HG03442 (cell line): Measurements from ENCODE around the gene FAM89A.
"Not testable (repeated sequence)": the region's sequence is repeated elsewhere in the genome, so short reads cannot be mapped to it uniquely, and the experiment has no call there.

ENCODE experiments used
- ATAC-seq: cut with Tn5 transposase; IDR thresholded peaks from one replicate; pipeline ENCODE4 v1.9.1; 2021; ENCODE audit warnings: mild to moderate bottlenecking, moderate library complexity; ENCODE audit not compliant: unreplicated experiment

FAM89A gene

GRCh38 chr1:231037585-231038517 lies 2.2 kb downstream of the FAM89A start:
- no peak for ATAC-seq

- ATAC-seq = no peak
These were observed 3.6 kb downstream of the FAM89A start for GRCh38 chr1:231036416-231036815.

- no peak for ATAC-seq
These were observed 4.3 kb downstream of the FAM89A start for GRCh38 chr1:231035799-231036198.

GRCh38 chr1:231032963-231033362 lies 7.1 kb downstream of the FAM89A start:
- ATAC-seq = no peak

- ATAC-seq = no peak
These were observed 10.2 kb downstream of the FAM89A start for GRCh38 chr1:231029841-231030240.

- not testable (repeated sequence) for ATAC-seq
These were observed 10.8 kb downstream of the FAM89A start for GRCh38 chr1:231029247-231029646.

- ATAC-seq = no peak
These were observed 11.4 kb downstream of the FAM89A start for GRCh38 chr1:231028682-231029081.

- ATAC-seq = no peak
These were observed 12.1 kb downstream of the FAM89A start for GRCh38 chr1:231027971-231028370.

- no peak for ATAC-seq
These were observed 12.7 kb downstream of the FAM89A start for GRCh38 chr1:231027136-231027925.

GRCh38 chr1:231026576-231026975 lies 13.5 kb downstream of the FAM89A start:
- ATAC-seq = no peak

- ATAC-seq = no peak
These were observed 16.9 kb downstream of the FAM89A start for GRCh38 chr1:231023150-231023549.

- not testable (repeated sequence) for ATAC-seq
These were observed 17.5 kb downstream of the FAM89A start for GRCh38 chr1:231022543-231022942.

- no peak for ATAC-seq
These were observed 18.5 kb downstream of the FAM89A start for GRCh38 chr1:231021540-231022031.

GRCh38 chr1:231020816-231021215 lies 19.2 kb downstream of the FAM89A start:
- no peak for ATAC-seq

- no peak for ATAC-seq
These were observed 19.9 kb downstream of the FAM89A start for GRCh38 chr1:231020139-231020601.

- ATAC-seq = no peak
These were observed 20.3 kb downstream of the FAM89A start for GRCh38 chr1:231019711-231020110.

GRCh38 chr1:231016966-231017365 lies 23.1 kb downstream of the FAM89A start:
- ATAC-seq = no peak

GRCh38 chr1:231016234-231016633 lies 23.8 kb downstream of the FAM89A start:
- ATAC-seq = no peak

GRCh38 chr1:231013391-231014015 lies 26.6 kb downstream of the FAM89A start:
- no peak for ATAC-seq

- no peak for ATAC-seq
These were observed 28.1 kb downstream of the FAM89A start for GRCh38 chr1:231011963-231012362.

GRCh38 chr1:231011360-231011759 lies 28.7 kb downstream of the FAM89A start:
- no peak for ATAC-seq
